Endometrial microvascular endothelial cells (primary cell): ENCODE results near the gene C13orf46. TPM values are rescaled to one million over a fixed set of nuclear protein-coding genes. Genes with fewer than 3 reads are reported as not detected.

ENCODE experiments used
- in situ Hi-C: cut with HindIII; loops from 2 replicates; pipeline ENCODE4 v1.10.0; 2017; ENCODE audit warnings: low sequenced_read_pairs, low pct_unique_long_range_greater_than_20kb; ENCODE audit errors: inconsistent ontology term
- total RNA-seq: library from RNA; depleted of rRNA; stranded (reverse); fragments of >200 nt; gene quantifications from one replicate; pipeline ENCODE4 v1.2.3, GENCODE V29; 2015; ENCODE audit errors: inconsistent ontology term

Gene C13orf46
- total RNA-seq, 1 donor from 2014 or later = not detected

- in situ Hi-C loops = no loop called here
These were observed 27.3 kb downstream of the C13orf46 start for GRCh38 chr13:113946409-113947181.

GRCh38 chr13:113945857-113946408 lies 27.9 kb downstream of the C13orf46 start:
- in situ Hi-C loops = no loop called here

GRCh38 chr13:113943821-113944565 lies 29.9 kb downstream of the C13orf46 start:
- in situ Hi-C loops = no loop called here

- in situ Hi-C loops = no loop called here
These were observed 31.2 kb downstream of the C13orf46 start for GRCh38 chr13:113942591-113943103.

- in situ Hi-C loops = no loop called here
These were observed 32.2 kb downstream of the C13orf46 start for GRCh38 chr13:113941571-113942191.

- in situ Hi-C loops = no loop called here
These were observed 34.0 kb downstream of the C13orf46 start for GRCh38 chr13:113939944-113940297.

GRCh38 chr13:113939129-113939943 lies 34.5 kb downstream of the C13orf46 start:
- in situ Hi-C loops = no loop called here

GRCh38 chr13:113938716-113939115 lies 35.2 kb downstream of the C13orf46 start:
- in situ Hi-C loops = no loop called here

- in situ Hi-C loops = no loop called here
These were observed 35.6 kb downstream of the C13orf46 start for GRCh38 chr13:113938246-113938645.

GRCh38 chr13:113937527-113938180 lies 36.2 kb downstream of the C13orf46 start:
- in situ Hi-C loops = no loop called here

- in situ Hi-C loops = no loop called here
These were observed 36.8 kb downstream of the C13orf46 start for GRCh38 chr13:113937073-113937472.

GRCh38 chr13:113936166-113936965 lies 37.5 kb downstream of the C13orf46 start:
- in situ Hi-C loops = no loop called here

GRCh38 chr13:113935001-113935844 lies 38.7 kb downstream of the C13orf46 start:
- in situ Hi-C loops = no loop called here

GRCh38 chr13:113934576-113934975 lies 39.3 kb downstream of the C13orf46 start:
- in situ Hi-C loops = no loop called here

GRCh38 chr13:113933901-113934300 lies 40.0 kb downstream of the C13orf46 start:
- in situ Hi-C loops = no loop called here

- in situ Hi-C loops = no loop called here
These were observed 41.9 kb downstream of the C13orf46 start for GRCh38 chr13:113931841-113932459.
